HG02642 (cell line): ENCODE measurements around the gene OR11A1.

ENCODE experiments used
- ATAC-seq: cut with Tn5 transposase; IDR thresholded peaks from one replicate; pipeline ENCODE4 v1.9.1; 2021; ENCODE audit warnings: mild to moderate bottlenecking; ENCODE audit not compliant: unreplicated experiment, poor library complexity

OR11A1 gene

GRCh38 chr6:29414588-29414987 lies 42.3 kb downstream of the OR11A1 start, which contains the start of gene OR12D1:
OR12D1 (plus strand) TSS chr6:29414928.
- no peak for ATAC-seq

GRCh38 chr6:29403801-29404200 lies 53.1 kb downstream of the OR11A1 start:
- no peak for ATAC-seq

- no peak for ATAC-seq
These were observed 57.3 kb downstream of the OR11A1 start for GRCh38 chr6:29399525-29399924.

GRCh38 chr6:29395331-29395730 lies 61.5 kb downstream of the OR11A1 start, which contains the start of gene OR12D2:
OR12D2 (plus strand) TSS chr6:29395631; CDS start chr6:29396700, 1,069 bp downstream.
- no peak for ATAC-seq

- no peak for ATAC-seq
These were observed 68.3 kb downstream of the OR11A1 start for GRCh38 chr6:29388533-29388932.

- no peak for ATAC-seq
These were observed 80.9 kb downstream of the OR11A1 start for GRCh38 chr6:29376003-29376402.
